HEK293T (cell line): ENCODE results near the gene PARVA.

Source experiments
- ELF4 ChIP-seq: fragments of 450-650 bp; IDR thresholded peaks from 2 replicates; pipeline ENCODE4 v1.6.1; 2017; ENCODE audit warnings: antibody characterized with exemption
- SUZ12 ChIP-seq: fragments of 450-650 bp; IDR thresholded peaks from 2 replicates; pipeline ENCODE4 v1.6.1; 2016; ENCODE audit warnings: mild to moderate bottlenecking

DNA sequence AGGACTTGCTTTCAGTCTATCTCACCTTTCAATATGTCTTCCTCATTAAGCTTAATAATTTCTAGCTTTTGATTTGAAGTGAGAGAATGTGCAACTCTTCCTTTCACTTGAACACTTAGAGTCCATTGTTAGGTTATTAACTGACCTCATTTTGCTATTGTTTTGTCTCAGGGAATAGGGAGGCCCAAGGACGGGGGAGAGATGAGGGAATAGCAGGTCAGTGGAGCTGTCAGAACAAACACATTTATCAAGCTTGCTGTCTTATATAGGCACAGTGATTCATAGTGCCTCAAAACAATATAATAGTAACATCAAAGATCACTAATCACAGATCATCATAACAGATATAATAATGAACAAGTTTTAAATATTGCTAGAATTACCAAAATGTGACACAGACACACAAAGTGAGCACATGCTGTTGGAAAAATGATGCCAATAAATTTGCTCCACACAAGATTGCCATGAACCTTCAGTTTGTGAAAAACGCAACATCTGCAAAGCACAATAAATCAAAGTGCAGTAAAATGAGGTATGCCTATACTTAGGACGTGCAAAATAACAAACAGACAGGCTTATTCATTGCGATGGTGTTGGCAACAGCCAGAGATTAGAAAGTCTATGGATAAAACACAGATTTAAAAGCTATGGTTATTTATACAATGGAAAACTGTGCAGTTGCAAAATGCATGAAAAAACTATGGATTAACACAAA is 190.5 kb downstream of the PARVA start:
- TF ChIP-seq ELF4 (no peak), SUZ12 (no peak)
